GM23248 (cell line): ENCODE measurements around the gene AACS. TPM values are rescaled to one million over a fixed set of nuclear protein-coding genes. Genes with fewer than 3 reads are reported as not detected.

Source experiments
- DNase-seq: peaks from one replicate; pipeline ENCODE4 v3.0.0-alpha.2; 2015
- H2AFZ ChIP-seq: fragments of 200-600 bp; sonication (generic); 2 replicates; pipeline ENCODE4 v1.6.1; 2016; ENCODE audit warnings: antibody characterized with exemption
- H3F3A ChIP-seq: fragments of 200-600 bp; sonication (generic); 2 replicates; pipeline ENCODE4 v1.6.1; 2016; ENCODE audit warnings: mild to moderate bottlenecking, antibody characterized with exemption, mixed run types; ENCODE audit not compliant: insufficient read depth
- H3K27ac ChIP-seq: fragments of 200-600 bp; sonication (generic); 2 replicates; pipeline ENCODE4 v1.5.1; 2016; ENCODE audit warnings: mild to moderate bottlenecking
- H3K27me3 ChIP-seq: fragments of 200-600 bp; sonication (generic); replicated peaks from 2 replicates; pipeline ENCODE4 v1.6.1; 2016; ENCODE audit warnings: mild to moderate bottlenecking; ENCODE audit not compliant: insufficient read depth
- H3K36me3 ChIP-seq: fragments of 200-600 bp; sonication (generic); 2 replicates; pipeline ENCODE4 v1.6.1; 2016; ENCODE audit warnings: low read depth, mild to moderate bottlenecking
- H3K4me1 ChIP-seq: fragments of 200-600 bp; sonication (generic); 2 replicates; pipeline ENCODE4 v1.6.1; 2016; ENCODE audit warnings: mild to moderate bottlenecking; ENCODE audit not compliant: insufficient read depth
- H3K4me2 ChIP-seq: fragments of 200-600 bp; sonication (generic); one replicate; pipeline ENCODE4 v1.6.1; 2016; ENCODE audit warnings: mild to moderate bottlenecking; ENCODE audit not compliant: unreplicated experiment
- H3K4me3 ChIP-seq: fragments of 200-600 bp; sonication (generic); 2 replicates; pipeline ENCODE4 v1.5.1; 2016; ENCODE audit warnings: mild to moderate bottlenecking
- H3K79me2 ChIP-seq: fragments of 200-600 bp; sonication (generic); 2 replicates; pipeline ENCODE4 v1.6.1; 2016; ENCODE audit warnings: mild to moderate bottlenecking; ENCODE audit not compliant: insufficient read depth
- H3K9ac ChIP-seq: fragments of 200-600 bp; sonication (generic); 2 replicates; pipeline ENCODE4 v1.6.1; 2016; ENCODE audit warnings: mild to moderate bottlenecking
- H3K9me2 ChIP-seq: fragments of 200-600 bp; sonication (generic); 2 replicates; pipeline ENCODE4 v1.6.1; 2016; ENCODE audit warnings: mixed run types, mild to moderate bottlenecking, moderate library complexity; ENCODE audit not compliant: insufficient read depth
- H3K9me3 ChIP-seq: fragments of 200-600 bp; sonication (generic); one replicate; pipeline ENCODE4 v1.6.1; 2017; ENCODE audit warnings: low read depth
- H4K20me1 ChIP-seq: fragments of 200-600 bp; sonication (generic); 2 replicates; pipeline ENCODE4 v1.6.0; 2016; ENCODE audit not compliant: insufficient read depth
- EZH2 ChIP-seq: fragments of 200-600 bp; sonication (generic); IDR thresholded peaks from 2 replicates; pipeline ENCODE4 v1.6.1; 2018; ENCODE audit warnings: antibody characterized with exemption, mild to moderate bottlenecking; ENCODE audit not compliant: insufficient read depth, poor library complexity, severe bottlenecking
- EZH2phosphoT487 ChIP-seq: fragments of 200-600 bp; sonication (generic); IDR thresholded peaks from 2 replicates; pipeline ENCODE4 v1.6.1; 2018; ENCODE audit warnings: antibody characterized with exemption, moderate library complexity, mild to moderate bottlenecking, low read depth; ENCODE audit not compliant: insufficient read depth
- WGBS, 2 experiments: methylation state at CpG; one replicate each; pipeline ENCODE4 v1.1.6; 2015 to 2017; ENCODE audit warnings: low lambda C conversion rate in 2 of 2, low coverage in 1 of 2; ENCODE audit errors: missing lambda C conversion rate in 2 of 2; 5-methylcytosine and 5-hydroxymethylcytosine counted together
- in situ Hi-C: fragments of 300-500 bp; cut with MboI; formaldehyde crosslinking; loops from 2 replicates; pipeline ENCODE4 v1.15.0; 2020
- polyA plus RNA-seq: library from polyadenylated mRNA; unstranded; fragments of >200 nt; fragmentation: Nextera tagmentation; extraction: Ambion mirVana; gene quantifications from 2 replicates; pipeline ENCODE4 v1.2.1, GENCODE V29; 2016
- total RNA-seq: library from RNA; depleted of rRNA; stranded (reverse); fragments of >200 nt; shearing (Covaris generic); gene quantifications from 2 replicates; pipeline ENCODE4 v1.2.3, GENCODE V29; 2014

AACS gene
- total and polyA plus RNA-seq, 2 experiments from 2014 or later, result 14.7 to 16.9 TPM

DNA sequence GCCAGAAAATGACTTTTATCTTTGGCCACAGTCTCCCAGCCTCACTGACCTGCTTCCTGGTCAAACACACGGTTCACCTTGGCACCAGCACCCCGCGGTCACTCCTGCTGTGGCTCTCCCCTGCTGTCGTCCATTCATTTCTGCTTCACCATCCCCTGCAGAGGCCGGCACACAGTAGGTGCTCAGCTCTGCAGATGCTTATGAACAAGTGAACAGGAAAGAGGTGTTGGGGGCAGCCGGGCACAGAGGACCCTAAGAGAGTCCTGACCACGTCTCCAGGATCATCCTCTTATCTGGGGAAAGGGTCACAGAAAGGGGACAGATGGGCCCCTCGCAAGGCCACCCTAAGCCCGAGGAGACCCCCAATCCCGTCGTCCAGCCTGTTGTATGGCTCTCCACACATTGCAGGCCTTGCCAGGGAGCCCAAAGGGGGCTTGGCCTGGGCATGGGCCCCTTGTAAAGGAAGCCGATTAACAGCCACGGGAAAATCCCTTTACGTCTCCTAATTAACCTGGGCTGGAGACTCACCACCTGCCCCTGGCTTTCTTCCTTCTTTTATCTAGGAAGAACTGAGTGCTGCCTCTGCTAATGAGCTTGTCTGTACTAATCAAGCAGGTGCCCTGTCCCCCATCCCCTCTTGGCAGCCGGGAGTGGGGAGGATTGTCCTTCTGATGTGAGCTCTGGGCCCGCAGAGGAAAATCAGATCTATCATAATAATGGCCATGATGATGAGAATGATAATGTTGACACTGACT is 119.2 kb downstream of the AACS start:
- in situ Hi-C loops, result no loop called here
- Histone ChIP-seq H3K4me2 (no peak overlapping the region), H3K4me3 (no peak overlapping the region)

DNA sequence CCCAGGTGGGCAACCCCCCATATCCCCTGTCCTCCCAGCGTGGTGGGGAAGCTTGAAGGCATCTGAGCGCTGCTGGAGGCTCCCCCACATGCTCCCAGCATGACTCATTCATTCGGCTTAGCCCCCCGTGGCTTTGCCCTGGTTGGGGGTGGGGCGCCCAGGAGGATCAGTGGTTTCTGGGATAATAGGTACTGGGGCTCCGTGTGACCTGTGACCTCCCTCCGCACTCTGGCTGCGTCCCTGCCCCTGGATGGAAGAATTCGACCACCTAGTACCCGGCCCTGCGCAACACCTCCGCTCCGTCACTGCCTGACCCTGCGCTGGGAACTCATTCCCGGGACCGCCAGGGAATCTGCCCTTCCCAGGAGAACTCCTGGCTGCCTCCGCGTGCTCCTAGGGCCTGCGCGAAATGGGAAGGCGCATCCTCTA is 120.1 kb downstream of the AACS start:
- Histone ChIP-seq H3K4me1 (0 out of 2 replicates have a peak, but pooled peaks cover 3% of the 10 kb centered on the region), H3K27ac (no peak overlapping the region)
- 46 to 52% methylated on average over 20 to 21 of the region's 21 CpGs for WGBS, 2 experiments

More for the DNA sequence above, 119.2 kb downstream of the AACS start:
- no peak for DNase-seq
- Histone ChIP-seq H3K36me3 (no peaks in the 10 kb centered on the region), H3K9ac (no peak overlapping the region), H3K27me3 (peaks cover 33% of the 10 kb centered on the region), H4K20me1 (no peaks in the 10 kb centered on the region), H3K79me2 (no peaks in the 10 kb centered on the region), H3K4me1 (0 out of 2 replicates have a peak, but pooled peaks cover 3% of the 10 kb centered on the region), H3F3A (no peaks in the 10 kb centered on the region), H2AFZ (no peak overlapping the region), H3K9me3 (no peaks in the 10 kb centered on the region), H3K27ac (no peak overlapping the region), H3K9me2 (no peaks in the 10 kb centered on the region)
- TF ChIP-seq EZH2phosphoT487, result no peak
- WGBS, 2 experiments, result 75 to 76% methylated on average over 16 of the region's 16 CpGs

DNA sequence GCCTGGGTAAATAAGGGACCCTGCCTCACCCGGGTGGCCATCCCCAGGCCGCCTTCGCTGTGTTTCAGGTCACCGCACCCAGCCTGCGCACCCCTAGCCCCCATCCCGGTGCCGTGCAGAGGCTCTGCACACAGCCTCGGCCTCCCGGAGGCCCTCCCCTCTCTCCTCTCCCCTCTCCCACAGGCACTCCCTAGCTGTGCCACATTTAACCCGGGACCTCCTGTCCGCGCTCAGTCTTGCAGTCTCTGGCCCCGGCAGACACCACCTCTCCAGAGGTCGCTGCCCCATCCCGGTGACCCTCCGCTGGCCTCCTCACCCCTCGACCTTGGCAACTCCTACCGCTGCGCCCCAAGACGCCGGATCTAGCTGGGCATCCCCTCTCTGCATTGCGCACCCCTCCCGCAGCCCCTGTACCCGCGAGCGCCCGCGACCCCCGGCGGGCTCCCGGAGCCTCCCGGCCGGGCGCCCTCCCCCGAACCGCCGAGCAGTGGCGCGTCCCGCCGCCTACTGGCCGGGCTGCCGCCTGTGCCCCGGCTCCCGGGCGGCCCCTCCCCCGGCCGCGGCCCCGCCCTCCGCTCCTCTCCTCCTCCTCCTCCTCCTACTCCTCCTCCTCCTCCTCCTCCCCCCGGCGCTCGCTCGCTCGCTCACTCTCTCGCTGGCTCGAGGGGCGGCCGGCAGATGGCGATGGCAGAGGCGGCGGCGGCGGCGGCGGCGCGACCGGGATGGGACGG is 120.7 kb downstream of the AACS start, which contains the start of gene TMEM132B:
Gene TMEM132B (plus strand): TSS at position 647 of the 731 bp plus-strand sequence.
- H3K4me2 ChIP-seq, result peak within 1 kb of the TSS; percentile 65
- 1 to 6% methylated on average over 5 to 71 of the region's 71 CpGs for WGBS, 2 experiments
- H3K9me2 ChIP-seq, result no peaks in the 10 kb centered on the region
- no peaks in the 10 kb centered on the region for H3K9me3 ChIP-seq
- no peaks in the 10 kb centered on the region for H3F3A ChIP-seq
- 0 out of 2 replicates have a peak, but pooled peaks cover 3% of the 10 kb centered on the region for H3K4me1 ChIP-seq
- no peak within 1 kb of the TSS for H3K9ac ChIP-seq
- H2AFZ ChIP-seq, result peak within 1 kb of the TSS; percentile 45; the same call in 1 of the 2 replicates
- no peak within 1 kb of the TSS for H3K27ac ChIP-seq
- TF ChIP-seq EZH2 (no peak), EZH2phosphoT487 (no peak)
- peak within 1 kb of the TSS; percentile 54 for H3K4me3 ChIP-seq
- H3K27me3 ChIP-seq, result peaks cover 28% of the 10 kb centered on the region
- H4K20me1 ChIP-seq, result no peaks in the 10 kb centered on the region
- in situ Hi-C loops, result no loop called here
- DNase-seq, result peak; percentile 71
- H3K79me2 ChIP-seq, result no peaks in the 10 kb centered on the region
- H3K36me3 ChIP-seq, result no peaks in the 10 kb centered on the region

More for the DNA sequence above, 120.1 kb downstream of the AACS start:
- no peaks in the 10 kb centered on the region for H3K9me3 ChIP-seq
- H3K27me3 ChIP-seq, result peaks cover 28% of the 10 kb centered on the region
- no peaks in the 10 kb centered on the region for H3K36me3 ChIP-seq
- no peak for DNase-seq
- no peaks in the 10 kb centered on the region for H3F3A ChIP-seq
- TF ChIP-seq EZH2 (no peak), EZH2phosphoT487 (no peak)
- no peak overlapping the region for H2AFZ ChIP-seq
- H3K79me2 ChIP-seq, result no peaks in the 10 kb centered on the region
- no peak overlapping the region for H3K4me2 ChIP-seq
- H4K20me1 ChIP-seq, result no peaks in the 10 kb centered on the region
- H3K9ac ChIP-seq, result no peak overlapping the region
- in situ Hi-C loops, result no loop called here
- no peaks in the 10 kb centered on the region for H3K9me2 ChIP-seq
- no peak overlapping the region for H3K4me3 ChIP-seq

DNA sequence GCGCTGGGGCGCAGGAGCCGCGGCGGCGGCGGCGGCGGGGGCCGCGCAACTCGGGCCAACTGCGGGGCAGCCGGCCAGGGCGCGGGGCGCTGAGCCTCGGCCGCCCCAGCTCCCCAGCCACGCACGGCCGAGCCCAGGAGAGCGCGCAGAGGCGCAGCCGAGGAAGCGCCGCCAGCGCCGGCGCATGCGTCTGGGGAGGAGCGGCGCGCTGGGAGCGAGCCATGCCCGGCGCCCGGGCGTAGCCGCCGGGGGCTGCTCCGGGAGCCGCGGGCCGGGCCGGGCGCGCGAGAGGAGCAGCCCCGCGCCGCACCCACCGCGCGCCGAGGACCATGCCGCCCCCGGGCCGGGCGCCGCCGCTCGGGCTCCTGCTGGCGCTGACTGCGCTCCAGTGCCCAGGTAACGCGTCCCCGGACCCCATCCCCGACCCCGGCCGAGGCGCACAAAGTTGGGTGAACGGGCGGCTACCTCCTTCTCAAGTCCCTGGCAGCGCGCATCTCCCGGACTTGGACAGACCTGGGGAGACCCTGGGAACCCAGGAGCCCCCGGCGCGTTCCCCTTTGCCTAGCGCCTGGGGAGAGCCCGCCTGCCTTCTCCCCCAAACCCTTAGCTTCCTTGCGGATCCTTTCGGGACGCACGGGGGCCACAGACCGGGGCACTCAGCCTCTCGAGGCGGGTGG is 121.4 kb downstream of the AACS start:
- peak overlapping the region; percentile 54; the same call in 1 of the 2 replicates for H3K4me3 ChIP-seq

More for the DNA sequence above, 121.4 kb downstream of the AACS start:
- Histone ChIP-seq H3K4me1 (0 out of 2 replicates have a peak, but pooled peaks cover 3% of the 10 kb centered on the region), H3K27ac (no peak overlapping the region), H3K27me3 (peaks cover 26% of the 10 kb centered on the region), H4K20me1 (no peaks in the 10 kb centered on the region), H2AFZ (no peak overlapping the region), H3K36me3 (no peaks in the 10 kb centered on the region), H3K9me3 (no peaks in the 10 kb centered on the region), H3F3A (no peaks in the 10 kb centered on the region), H3K9ac (no peak overlapping the region), H3K4me2 (peak overlapping the region; percentile 35), H3K79me2 (no peaks in the 10 kb centered on the region), H3K9me2 (no peaks in the 10 kb centered on the region)
- DNase-seq, result peak; percentile 58
- in situ Hi-C loops, result no loop called here
- 1 to 4% methylated on average over 26 to 54 of the region's 90 CpGs for WGBS, 2 experiments
- TF ChIP-seq EZH2phosphoT487 (no peak), EZH2 (no peak)
